Hematopoietic multipotent progenitor cell treated with erythropoietin and hydrocortisone succinate and interleukin-3 and kit ligand, for 6 days (in vitro differentiated cells): ENCODE measurements around the gene CBFA2T3.

ENCODE experiments used
- DNase-seq: peaks from one replicate; pipeline ENCODE4 v3.0.0-alpha.2; 2015

CBFA2T3 gene

DNA sequence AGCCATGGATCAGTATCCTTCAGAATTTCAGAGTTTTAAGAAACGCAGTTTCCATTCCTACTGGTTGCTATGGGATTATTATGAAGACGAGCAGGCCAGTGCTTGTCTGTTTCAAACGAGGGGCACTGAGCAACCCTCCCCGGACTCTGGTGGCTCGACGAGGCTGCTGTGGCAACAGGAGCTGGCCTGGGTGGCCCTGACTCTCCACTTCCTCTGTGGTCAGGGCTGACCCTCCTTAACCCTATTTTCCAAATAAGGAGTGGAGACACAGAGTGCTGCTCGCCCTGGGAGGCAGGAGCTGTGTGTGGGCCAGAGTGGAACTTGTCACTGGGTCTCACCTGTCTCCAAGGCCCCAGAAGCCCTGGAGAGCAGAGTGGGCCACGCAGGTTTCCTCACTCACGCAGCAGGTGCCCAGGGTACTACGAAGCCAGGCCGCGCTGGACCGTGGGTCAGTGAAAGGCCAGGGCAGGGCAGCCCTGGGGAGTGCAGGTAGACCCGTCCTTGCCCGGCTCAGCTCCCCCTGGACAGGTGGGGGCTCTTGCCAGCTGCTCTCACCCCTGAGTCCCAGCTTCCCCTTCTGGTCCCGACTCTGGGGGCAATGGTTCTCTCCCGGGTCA is 123.6 kb downstream of the CBFA2T3 start:
- DNase-seq: no peak

DNA sequence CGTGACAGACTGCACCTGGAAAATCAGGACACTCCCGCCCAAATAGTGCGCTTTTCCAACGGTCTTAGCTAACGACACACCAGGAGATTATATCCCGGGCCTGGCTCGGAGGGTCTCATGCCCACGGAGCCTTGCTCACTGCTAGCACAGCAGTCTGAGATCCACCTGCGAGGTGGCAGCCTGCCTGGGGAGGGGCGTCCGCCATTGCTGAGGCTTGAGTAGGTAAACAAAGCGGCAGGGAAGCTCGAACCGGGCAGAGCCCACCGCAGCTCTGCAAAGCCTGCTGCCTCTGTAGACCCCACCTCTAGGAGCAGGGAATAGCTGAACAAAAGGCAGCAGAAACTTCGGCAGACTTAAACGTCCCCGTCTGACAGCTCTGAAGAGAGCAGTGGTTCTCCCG is 125.4 kb downstream of the CBFA2T3 start:
- DNase-seq: no peak

DNA sequence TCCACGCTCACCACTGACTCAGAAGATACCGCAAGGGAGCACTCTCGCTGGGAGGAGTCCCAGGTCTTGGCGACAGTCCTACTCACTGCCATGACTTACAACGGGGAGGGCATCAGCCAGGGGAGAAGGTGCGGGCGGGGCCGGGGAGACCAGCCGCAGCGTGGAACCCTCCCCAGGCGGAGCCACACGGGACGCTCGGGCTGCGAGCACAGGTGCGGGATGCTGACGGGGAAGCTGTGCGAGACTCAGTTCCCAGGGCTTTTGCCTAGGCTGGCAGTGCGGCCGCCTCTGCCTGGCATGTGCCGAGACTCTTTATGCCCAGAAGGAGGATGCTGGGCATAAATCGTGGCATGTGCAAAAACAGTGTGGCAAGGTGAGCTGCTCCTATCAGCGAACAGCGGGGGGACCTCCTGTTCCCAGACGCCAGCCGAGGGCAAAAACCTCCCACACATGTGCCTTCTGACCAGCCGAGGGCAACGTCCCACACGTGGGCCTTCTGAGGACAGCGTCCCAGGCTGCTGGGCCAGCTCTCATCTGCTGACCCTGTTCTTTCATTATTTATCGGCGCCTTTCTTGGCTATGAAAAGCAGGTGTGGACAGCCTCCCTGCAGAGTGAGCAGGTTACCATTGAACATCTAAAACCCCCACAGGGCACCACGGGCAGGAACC is 126.3 kb downstream of the CBFA2T3 start:
- DNase-seq: no peak

DNA sequence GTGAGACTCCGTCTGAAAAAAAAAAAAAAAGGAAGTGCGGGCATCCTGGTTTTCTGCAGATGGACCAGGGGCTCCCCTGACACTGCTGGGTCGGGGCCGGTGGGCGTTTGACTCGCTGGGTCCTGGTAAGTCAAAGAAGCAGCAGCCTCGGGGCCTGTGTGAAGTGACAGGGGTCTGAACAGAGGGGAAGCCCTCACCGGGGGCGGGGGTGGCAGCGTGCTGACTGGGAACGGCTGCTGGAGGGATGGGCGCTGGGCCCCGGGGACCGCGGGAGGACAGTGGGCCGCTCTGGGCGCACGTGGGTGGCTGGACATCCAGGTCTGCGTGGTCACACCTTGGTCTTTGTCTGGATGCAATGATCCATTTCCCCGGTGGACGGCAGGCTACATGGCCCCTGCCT is 128.4 kb downstream of the CBFA2T3 start:
- no peak for DNase-seq

DNA sequence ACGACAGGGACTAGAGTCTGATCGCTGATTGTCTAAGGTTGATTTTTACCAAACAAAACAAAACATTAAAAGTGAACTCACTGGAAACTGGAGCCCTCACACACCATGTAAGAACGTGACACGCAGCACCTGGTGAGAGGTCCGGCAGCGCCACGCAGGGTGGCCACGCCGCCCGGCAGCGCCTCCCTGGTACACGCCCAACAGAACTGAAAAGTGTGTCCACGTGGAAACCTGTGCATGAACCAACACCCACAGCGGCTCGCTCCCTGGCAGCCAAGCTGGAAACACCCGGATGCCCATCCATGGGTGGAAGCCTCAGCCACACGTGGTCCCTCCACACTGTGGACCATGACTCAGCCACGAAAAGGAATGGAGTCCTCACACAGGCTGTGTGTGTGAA is 129.4 kb downstream of the CBFA2T3 start:
- no peak for DNase-seq

DNA sequence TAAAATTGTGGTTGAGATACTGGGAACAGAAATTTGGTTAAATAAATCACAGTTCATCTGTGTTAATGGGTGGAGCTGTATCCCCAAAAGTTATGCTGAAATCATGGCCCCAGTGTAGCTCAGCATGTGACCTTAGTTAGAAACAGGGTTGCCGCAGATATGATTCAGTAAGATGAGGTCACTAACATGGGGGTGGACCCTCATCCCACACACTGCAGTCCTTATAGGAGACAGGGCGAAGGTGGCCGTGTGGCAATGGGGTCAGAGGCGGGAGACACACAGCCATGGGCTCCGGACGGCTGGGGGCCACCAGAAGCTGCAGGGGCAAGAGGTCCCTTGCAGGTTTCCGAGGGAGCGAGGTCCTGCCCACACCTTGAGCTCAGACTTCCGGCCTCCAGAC is 130.9 kb downstream of the CBFA2T3 start:
- no peak for DNase-seq

DNA sequence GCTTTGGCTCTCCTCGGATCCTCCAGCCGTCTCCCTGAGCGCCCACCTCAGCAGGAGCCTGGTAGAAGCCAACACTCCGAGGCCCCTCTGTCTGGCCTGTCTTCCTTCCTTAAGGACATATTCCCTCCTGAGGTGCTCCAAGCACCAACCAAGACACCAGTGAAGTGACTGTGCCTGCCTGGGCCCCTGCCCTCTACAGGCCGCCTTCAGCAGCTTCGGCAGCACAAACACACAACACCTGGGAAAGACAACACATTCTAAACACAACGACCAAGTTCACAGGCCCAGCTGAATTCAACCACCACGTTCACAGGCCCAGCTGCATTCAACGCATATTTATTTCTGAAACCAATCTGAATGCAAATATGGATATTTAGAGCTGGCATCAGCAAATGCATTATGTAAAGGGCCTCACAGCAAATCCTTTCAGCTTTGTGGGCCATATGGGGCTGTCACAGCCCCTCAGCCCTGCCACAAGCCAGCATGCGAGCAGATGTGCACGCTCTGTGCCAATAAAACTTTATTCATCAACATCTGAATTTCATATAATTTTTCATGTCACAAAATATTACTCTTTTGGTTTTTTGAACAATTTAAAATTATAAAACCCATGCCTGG is 132.5 kb downstream of the CBFA2T3 start:
- no peak for DNase-seq

DNA sequence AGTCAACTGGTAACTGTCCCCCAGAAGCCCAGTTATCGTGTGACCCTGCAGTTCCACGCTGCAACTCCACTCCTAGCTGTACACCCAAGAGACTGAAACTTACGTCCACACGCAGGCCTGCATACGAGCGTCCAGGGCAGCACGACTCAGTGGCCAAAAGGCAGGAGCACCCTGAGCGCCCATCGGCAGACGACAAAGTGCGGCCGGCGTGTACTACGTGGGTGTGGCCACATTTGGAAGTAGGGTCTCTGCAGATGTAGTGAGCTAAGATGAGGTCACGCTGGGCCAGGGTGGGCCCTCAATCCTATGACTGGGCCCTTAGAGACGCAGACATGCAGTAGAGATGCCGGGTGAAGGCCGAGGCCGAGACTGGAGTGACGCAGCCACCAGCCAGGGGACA is 133.8 kb downstream of the CBFA2T3 start:
- DNase-seq: no peak

DNA sequence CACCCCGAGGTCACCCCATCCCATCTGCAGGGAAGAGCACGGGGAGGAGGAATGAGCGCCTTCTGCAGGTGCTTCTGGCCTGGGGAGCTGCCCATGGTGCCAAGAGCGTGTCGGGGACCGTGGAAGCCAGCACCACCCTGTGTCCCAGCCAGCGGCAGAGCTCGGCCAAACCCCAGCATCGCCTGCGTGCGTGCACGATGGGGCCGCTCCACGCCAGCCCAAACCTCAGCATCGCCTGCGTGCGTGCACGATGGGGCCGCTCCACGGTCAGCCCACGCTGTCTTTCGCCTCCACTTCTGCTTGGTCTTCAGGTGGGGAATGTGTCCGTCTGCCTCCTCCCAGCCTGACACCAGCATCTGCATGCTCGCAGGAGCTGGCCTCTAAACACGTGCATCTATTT is 134.2 kb downstream of the CBFA2T3 start:
- no peak for DNase-seq

DNA sequence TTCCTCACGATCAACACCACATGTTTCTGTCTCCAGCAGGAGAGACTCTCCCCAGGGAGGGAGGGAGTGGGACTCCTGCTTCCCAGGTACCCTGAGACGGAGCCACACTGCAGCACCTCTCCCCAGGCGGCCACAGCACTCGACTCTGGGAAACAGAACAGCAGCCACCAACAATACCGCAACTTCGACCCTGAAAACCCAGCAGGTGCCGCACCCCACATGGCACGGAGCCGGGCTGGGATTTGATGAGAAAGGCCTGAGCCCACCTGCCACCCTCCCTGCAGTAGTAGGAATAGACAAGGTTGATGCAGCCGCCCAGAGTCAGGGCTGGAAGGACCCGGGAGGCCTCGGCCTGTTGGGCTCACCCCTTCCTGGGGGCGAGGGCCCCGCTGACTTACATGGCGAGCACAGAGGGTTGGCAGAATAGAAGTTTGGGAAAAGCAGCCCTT is 134.7 kb downstream of the CBFA2T3 start:
- no peak for DNase-seq

DNA sequence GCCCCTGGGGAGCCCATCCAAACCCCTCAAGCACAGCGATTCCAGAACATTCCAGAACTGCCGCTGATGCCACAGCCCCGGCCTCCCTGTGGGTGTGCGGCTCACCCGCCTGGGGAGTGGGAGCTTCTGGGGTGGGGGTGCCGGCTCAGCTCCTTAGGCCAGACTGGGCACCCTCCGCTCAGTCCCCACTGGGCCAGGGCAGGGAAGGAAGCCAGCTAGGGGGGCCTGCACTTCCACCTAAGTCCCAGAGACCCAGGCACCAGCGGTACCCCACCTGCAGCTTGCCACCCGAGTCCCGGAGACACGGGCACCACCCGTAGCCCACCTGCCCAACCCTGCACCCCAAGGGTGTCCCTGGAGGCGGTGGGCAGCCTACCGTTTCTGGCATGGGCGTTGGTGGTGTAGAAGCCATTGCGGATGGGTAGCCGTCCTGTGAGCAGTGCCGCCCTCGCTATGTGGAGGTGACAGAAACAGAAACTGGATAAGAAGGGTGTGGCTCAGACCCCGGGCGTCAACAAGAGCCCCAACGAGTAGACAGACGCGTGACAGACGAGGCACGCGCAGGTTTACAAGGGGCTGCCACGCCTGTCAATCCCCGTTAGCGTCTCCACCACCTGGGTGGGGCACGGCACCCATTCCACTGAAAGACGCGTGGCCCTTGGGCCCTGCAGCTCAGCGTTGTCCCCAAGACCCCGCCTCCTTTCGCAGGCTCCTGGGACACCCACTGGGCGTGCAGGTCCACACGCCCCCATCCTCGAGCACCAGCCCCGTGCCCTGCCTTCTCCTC is 135.3 kb downstream of the CBFA2T3 start:
- DNase-seq: no peak

DNA sequence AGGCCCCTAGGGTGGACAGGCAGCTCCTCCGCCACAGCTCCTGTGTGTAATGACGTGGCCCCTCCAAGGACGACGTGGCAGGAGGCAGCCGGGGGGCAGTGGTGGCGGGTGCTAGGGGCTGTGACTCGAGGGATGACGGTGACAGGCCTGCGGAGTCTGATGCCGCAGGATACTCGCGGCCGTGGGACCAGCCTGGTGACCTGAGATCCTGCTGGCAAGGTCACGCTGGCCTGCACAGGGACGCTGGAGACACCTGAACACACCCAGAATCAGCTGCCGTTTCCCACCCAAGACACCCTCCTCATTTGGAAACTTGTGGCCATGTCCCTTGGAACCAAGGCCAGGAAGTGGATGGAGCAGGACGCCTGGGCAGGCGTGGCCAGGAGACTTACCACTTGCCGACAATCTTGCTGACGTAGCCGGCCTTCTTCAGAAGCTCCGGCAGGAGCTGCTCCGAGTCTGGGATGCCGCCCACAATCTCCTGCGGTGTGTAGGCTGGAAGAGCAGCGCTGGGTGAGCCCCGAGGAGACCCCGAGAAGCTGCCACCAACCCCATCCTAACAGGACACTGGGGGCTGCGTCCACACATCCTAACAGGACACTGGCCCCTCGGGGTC is 136.3 kb downstream of the CBFA2T3 start:
- DNase-seq: no peak

DNA sequence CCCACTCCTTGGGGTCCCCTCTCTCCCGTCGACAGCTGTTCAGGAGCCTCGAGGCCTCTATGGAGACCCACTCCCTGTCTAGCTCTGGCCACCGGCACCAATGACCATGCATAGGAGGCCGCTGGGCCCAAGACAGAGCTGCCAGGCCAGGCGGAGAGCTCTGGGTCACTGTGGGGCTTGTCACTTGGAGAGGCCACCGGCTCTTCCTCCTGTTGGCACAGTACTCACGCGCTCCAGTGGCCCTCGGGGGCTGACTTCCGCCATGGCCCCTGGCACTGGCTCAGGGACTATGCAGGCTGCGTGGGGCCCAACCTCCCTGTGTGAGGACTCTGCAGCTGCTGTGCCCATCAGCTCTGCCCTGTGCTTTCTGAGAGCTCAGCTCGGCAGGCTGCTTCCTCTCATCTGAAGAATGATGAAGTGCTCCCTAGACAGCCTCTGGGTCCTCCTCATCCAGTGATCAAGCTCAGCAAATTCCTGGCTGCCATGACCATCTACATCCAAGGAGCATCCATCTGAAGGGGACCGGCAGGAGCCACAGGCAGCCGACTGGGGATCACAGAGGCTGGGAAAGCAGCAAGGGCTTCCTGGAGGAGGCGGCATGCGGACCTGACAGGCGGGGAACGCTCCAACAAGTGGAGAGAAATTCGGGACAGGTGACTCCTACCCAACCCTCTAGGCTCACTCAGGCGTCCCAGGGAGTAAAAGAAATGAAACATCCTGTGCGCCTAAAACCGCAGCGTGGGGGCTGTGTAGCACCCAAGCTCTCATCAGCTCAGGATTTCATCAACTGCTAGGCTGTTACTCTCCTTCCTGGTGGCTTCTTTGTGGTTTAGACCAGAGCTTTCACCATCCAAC is 137.0 kb downstream of the CBFA2T3 start:
- no peak for DNase-seq

DNA sequence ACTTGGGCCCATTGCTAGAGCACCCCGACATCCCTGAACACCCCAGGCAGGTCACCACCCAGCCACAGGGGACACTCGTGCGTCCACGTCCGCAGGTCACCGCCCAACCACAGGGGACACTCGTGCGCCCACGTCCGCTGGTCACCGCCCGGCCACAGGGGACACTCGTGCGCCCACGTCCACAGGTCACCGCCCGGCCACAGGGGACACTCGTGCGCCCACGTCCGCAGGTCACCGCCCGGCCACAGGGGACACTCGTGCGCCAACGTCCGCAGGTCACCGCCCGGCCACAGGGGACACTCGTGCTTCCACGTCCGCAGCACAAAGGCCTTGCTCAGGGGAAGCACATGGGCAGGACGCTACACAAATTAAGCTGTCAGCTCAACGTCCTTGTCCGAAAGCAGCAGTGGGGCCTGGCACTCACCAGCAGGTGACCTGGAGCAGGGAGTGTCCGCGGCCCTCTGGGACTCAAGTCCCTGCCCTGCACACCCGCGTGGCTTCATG is 137.9 kb downstream of the CBFA2T3 start:
- no peak for DNase-seq

DNA sequence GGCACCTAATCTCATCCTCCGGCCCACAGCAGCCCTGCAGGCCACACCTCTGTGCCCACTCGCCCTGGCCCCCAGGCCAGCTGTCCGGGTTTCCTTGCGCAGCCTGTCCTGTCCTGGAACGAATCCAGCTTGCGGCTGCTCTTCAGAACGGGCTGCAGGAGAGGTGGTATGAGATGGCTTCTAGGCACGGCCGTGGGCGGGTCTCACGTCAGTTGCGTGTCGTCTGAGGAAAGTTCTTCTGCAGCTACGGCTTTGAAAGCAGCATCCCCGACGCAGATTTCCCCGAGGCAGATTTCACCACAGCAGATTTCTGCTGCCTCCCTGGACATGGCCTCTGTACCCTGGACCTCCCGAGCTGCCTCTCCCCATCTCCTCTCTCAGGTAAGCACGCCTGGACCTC is 138.4 kb downstream of the CBFA2T3 start:
- no peak for DNase-seq

DNA sequence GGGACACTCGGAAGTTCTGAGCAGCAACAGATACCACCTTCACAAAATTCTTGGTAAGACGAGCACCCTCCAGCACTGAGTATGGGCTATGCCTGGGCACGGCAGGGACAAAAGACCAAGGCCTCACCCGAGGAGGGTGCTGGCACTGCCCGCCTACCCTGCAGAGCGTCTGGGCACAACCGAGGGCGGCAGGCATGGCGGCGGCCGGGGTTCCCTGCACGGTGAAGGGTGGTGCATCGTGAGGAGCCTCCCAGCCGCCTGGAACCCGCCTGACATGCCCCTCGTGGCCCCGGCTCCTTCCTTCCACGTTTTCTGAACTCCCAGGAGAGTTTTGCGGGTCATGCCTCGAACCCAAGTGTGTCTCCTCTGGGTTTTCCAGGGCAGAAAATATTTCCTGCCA is 139.2 kb downstream of the CBFA2T3 start:
- no peak for DNase-seq

DNA sequence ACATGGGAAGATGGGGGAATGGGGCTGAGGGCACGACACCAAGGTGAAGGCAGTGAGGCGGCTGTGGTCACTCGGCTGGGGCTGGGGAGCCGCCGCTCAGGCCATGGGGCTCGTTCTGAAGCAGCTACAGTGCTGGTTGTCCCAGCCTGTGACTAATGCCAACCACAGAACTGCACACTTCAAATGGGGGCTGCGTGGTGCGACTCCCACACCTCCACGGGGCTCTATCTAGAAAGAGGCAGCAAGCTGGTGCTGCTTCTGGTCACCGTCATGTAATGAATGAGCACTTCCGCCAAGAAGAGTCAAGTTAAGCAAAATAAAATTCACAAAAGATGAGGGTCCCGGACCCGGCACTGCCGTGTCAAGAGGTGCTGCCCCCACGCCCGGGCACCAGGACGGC is 140.2 kb downstream of the CBFA2T3 start:
- no peak for DNase-seq

DNA sequence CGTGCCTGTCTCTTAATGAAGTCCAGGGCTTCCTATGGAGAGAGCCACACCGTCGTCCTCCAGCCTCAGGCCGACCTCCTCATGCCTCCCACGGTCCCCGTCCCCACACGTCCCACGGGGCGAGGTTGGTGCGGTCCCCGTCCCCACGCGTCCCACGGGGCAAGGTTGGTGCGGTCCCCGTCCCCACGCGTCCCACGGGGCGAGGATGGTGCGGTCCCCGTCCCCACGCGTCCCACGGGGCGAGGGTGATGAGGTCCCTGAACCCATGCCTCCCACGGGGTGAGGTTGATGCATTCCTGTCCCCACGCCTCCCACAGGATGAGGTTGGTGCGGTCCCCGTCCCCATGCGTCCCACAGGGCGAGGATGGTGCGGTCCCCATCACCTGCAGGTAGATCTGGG is 141.2 kb downstream of the CBFA2T3 start:
- DNase-seq: no peak

DNA sequence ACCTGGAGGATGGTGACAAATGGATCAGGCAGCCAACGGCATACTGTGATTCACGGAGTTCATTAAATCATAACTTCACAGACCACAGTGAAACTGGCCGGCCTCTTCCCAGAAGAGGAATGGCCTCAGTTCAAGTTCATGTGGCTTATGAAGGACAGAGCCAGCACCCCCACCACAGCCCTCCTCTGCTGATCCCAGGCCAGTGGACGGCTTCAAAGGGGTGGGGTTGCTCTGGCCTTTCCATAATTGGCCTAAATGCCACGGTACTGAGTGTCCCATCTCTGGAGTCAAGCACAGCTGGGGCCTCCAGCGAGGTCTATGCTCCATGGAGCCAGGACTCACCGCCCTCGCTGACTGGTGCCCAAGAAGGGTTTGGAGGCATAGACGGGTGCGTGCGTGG is 141.6 kb downstream of the CBFA2T3 start:
- DNase-seq: no peak

DNA sequence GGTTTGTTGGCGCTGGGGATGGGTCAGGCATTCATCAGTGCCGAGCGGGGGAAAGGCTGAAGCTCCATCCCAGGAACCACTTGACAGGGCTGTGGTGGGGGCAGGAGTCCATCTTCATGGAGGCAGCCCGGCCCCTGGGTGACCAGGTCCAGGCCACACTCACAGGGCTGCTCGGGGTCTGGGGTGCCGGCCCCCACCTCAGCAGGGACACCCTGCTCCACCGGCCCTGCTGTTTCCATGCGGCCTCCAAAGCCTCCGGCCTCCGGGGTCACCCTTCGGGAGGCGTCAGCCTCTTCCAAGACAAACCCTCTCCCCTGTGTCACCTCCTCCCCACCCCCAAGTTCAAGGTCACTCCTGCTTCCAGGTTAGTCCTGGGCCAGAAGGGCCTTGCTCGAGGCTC is 142.3 kb downstream of the CBFA2T3 start:
- no peak for DNase-seq

DNA sequence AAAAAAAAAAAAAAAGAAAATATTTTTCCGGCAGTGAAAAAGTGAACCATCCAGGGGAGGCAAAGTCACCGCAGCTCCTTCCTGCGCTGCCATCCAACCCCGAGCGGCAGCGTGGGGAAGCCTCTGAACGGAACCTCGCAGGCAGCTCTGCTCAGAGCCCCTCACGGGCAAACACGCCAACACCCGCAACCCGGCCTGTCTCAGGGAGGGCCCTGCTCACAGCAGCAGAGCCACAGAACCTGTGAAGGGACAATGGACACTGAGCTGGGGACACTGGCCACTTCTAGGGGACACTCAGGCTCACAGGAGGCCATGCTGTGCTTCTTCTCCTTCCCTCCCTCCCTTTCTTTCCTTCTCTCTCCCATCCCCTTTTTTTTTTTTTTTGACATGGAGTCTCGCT is 143.9 kb downstream of the CBFA2T3 start:
- DNase-seq: no peak

DNA sequence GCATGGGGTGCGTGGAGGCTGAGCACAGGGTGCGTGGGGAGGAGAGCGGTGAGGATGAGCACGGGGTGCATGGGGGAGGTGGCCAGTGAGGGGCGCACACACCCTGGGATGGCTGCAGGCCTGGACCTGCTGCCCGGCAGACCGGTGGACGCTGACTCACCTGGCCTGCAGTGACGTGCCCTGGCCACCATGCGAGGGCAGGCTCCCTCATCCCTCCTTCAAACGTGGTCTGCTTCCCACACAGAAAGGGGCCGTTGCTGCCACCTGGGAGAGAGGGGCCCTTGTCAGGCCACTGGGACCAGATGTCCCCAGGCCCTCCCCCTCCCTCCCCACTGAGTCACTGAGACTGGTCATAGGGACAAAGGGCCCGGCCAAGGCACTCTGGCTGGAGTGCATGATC is 145.2 kb downstream of the CBFA2T3 start:
- DNase-seq: no peak
